GM23338 (cell line): ENCODE data around the gene PHLDB2. TPM values are rescaled to one million over a fixed set of nuclear protein-coding genes. Genes with fewer than 3 reads are reported as not detected.

Experiments used
- ATAC-seq: fragments of 200-7000 bp; cut with Tn5 transposase; 3 replicates; pipeline ENCODE4 v1.9.1; 2020
- DNase-seq: peaks from one replicate; pipeline ENCODE4 v3.0.0-alpha.2; 2015; ENCODE audit warnings: low spot score
- H2AFZ ChIP-seq: fragments of 200-600 bp; sonication (generic); 2 replicates; pipeline ENCODE4 v1.8.0; 2016; ENCODE audit warnings: antibody characterized with exemption, mild to moderate bottlenecking, moderate library complexity
- H3F3A ChIP-seq: fragments of 200-600 bp; sonication (generic); replicated peaks from 2 replicates; pipeline ENCODE4 v1.8.0; 2017; ENCODE audit warnings: antibody characterized with exemption, mixed run types, low read depth
- H3K27ac ChIP-seq: fragments of 200-600 bp; sonication (generic); 2 replicates; pipeline ENCODE4 v1.6.1; 2016; ENCODE audit warnings: low read depth
- H3K27me3 ChIP-seq: fragments of 200-600 bp; sonication (generic); 2 replicates; pipeline ENCODE4 v1.8.0; 2016; ENCODE audit warnings: mild to moderate bottlenecking, mixed run types, moderate library complexity; ENCODE audit not compliant: insufficient read depth
- H3K36me3 ChIP-seq: fragments of 200-600 bp; sonication (generic); 2 replicates; pipeline ENCODE4 v1.8.0; 2016; ENCODE audit warnings: mild to moderate bottlenecking; ENCODE audit not compliant: insufficient read depth
- H3K4me1 ChIP-seq: fragments of 200-600 bp; sonication (generic); 2 replicates; pipeline ENCODE4 v1.8.0; 2016; ENCODE audit warnings: mild to moderate bottlenecking, moderate library complexity; ENCODE audit not compliant: insufficient read depth
- H3K4me2 ChIP-seq: fragments of 200-600 bp; sonication (generic); 2 replicates; pipeline ENCODE4 v1.7.1; 2017; ENCODE audit warnings: mixed run types
- H3K4me3 ChIP-seq: fragments of 200-600 bp; sonication (generic); 2 replicates; pipeline ENCODE4 v1.6.1; 2016; ENCODE audit warnings: mixed run types
- H3K79me2 ChIP-seq: fragments of 200-600 bp; sonication (generic); replicated peaks from 2 replicates; pipeline ENCODE4 v1.8.0; 2017; ENCODE audit warnings: mild to moderate bottlenecking; ENCODE audit not compliant: insufficient read depth
- H3K9me2 ChIP-seq: fragments of 200-600 bp; sonication (generic); 2 replicates; pipeline ENCODE4 v1.8.0; 2017; ENCODE audit not compliant: insufficient read depth
- H4K20me1 ChIP-seq: fragments of 200-600 bp; sonication (generic); replicated peaks from 2 replicates; pipeline ENCODE4 v1.8.0; 2017; ENCODE audit warnings: mild to moderate bottlenecking; ENCODE audit not compliant: insufficient read depth
- H3K27ac Mint-ChIP-seq: 2 replicates; pipeline ENCODE4 v1.8.0; 2020; ENCODE audit warnings: inconsistent platforms, mild to moderate bottlenecking, moderate library complexity, mixed read lengths
- H3K27me3 Mint-ChIP-seq: 3 replicates; pipeline ENCODE4 v1.8.0; 2022; ENCODE audit warnings: low read depth, mild to moderate bottlenecking, moderate library complexity, mixed read lengths, inconsistent platforms; ENCODE audit not compliant: insufficient read depth, poor library complexity
- H3K36me3 Mint-ChIP-seq: 3 replicates; pipeline ENCODE4 v1.8.0; 2021; ENCODE audit warnings: low read depth, mild to moderate bottlenecking, inconsistent platforms, moderate library complexity, mixed read lengths
- H3K4me1 Mint-ChIP-seq: 3 replicates; pipeline ENCODE4 v1.8.0; 2020; ENCODE audit warnings: mild to moderate bottlenecking, inconsistent platforms, mixed read lengths
- H3K4me3 Mint-ChIP-seq: 3 replicates; pipeline ENCODE4 v1.8.0; 2021; ENCODE audit warnings: moderate library complexity, mild to moderate bottlenecking, inconsistent platforms, mixed read lengths
- H3K9me3 Mint-ChIP-seq: 3 replicates; pipeline ENCODE4 v1.8.0; 2020; ENCODE audit warnings: moderate library complexity, mild to moderate bottlenecking, inconsistent platforms, mixed read lengths
- CREB1 ChIP-seq: fragments of 250-450 bp; sonication (Bioruptor Pico); IDR thresholded peaks from 2 replicates; pipeline ENCODE4 v1.5.0; 2020; ENCODE audit warnings: low read depth, mild to moderate bottlenecking, moderate library complexity
- EZH2 ChIP-seq: fragments of 200-600 bp; sonication (generic); IDR thresholded peaks from one replicate; pipeline ENCODE4 v1.8.0; 2017; ENCODE audit warnings: antibody characterized with exemption, mild to moderate bottlenecking, low read depth; ENCODE audit not compliant: unreplicated experiment
- EZH2phosphoT487 ChIP-seq: fragments of 200-600 bp; sonication (generic); IDR thresholded peaks from one replicate; pipeline ENCODE4 v1.8.1; 2018; ENCODE audit warnings: antibody characterized with exemption; ENCODE audit not compliant: unreplicated experiment
- JUNB ChIP-seq: IDR thresholded peaks from one replicate; pipeline ENCODE4 v1.6.1; 2016; ENCODE audit warnings: antibody characterized with exemption; ENCODE audit not compliant: unreplicated experiment
- NANOG ChIP-seq: IDR thresholded peaks from 2 replicates; pipeline ENCODE4 v1.6.1; 2016; ENCODE audit warnings: antibody characterized with exemption, borderline replicate concordance
- POLR2AphosphoS5 ChIP-seq: IDR thresholded peaks from 2 replicates; pipeline ENCODE4 v1.6.1; 2016; ENCODE audit warnings: antibody characterized with exemption, low read depth
- STAT1 ChIP-seq: IDR thresholded peaks from one replicate; pipeline ENCODE4 v1.6.1; 2016; ENCODE audit warnings: antibody characterized with exemption; ENCODE audit not compliant: unreplicated experiment
- ZNF114 ChIP-seq: fragments of 250-450 bp; sonication (Bioruptor Pico); IDR thresholded peaks from 2 replicates; pipeline ENCODE4 v1.5.0; 2020; ENCODE audit warnings: mild to moderate bottlenecking, moderate library complexity
- ZNF331 ChIP-seq: fragments of 250-450 bp; sonication (Bioruptor Pico); IDR thresholded peaks from 2 replicates; pipeline ENCODE4 v1.5.0; 2020; ENCODE audit warnings: low read depth, mild to moderate bottlenecking, moderate library complexity
- polyA plus RNA-seq: library from polyadenylated mRNA; unstranded; fragments of >200 nt; fragmentation: Nextera tagmentation; extraction: Ambion mirVana; gene quantifications from 2 replicates; pipeline ENCODE4 v1.2.1, GENCODE V29; 2016
- total RNA-seq: library from RNA; depleted of rRNA; stranded (reverse); fragments of >200 nt; shearing (Covaris generic); gene quantifications from 2 replicates; pipeline ENCODE4 v1.2.3, GENCODE V29; 2014
- TF ChIP-seq, protein P1 (sequence below), 2 experiments: fragments of 200-600 bp in 1 of 2; sonication (generic) in 1 of 2; conservative IDR thresholded peaks; 2 replicates each; pipeline versions ENCODE4 v1.5.1 to v1.6.1; 2016 to 2017; ENCODE audit warnings: antibody characterized with exemption in 2 of 2, low read depth in 2 of 2, mild to moderate bottlenecking in 2 of 2, moderate library complexity in 1 of 2
- TF ChIP-seq, protein P2 (sequence below): fragments of 250-450 bp; sonication (Bioruptor Pico); IDR thresholded peaks from 2 replicates; pipeline ENCODE4 v1.5.0; 2020; ENCODE audit warnings: mild to moderate bottlenecking, moderate library complexity
- TF ChIP-seq, protein P3 (sequence below): IDR thresholded peaks from 2 replicates; pipeline ENCODE4 v1.6.1; 2016; ENCODE audit warnings: antibody characterized with exemption

Gene PHLDB2
- total and polyA plus RNA-seq, 2 experiments from 2014 or later: 19.5 to 33.7 TPM

DNA sequence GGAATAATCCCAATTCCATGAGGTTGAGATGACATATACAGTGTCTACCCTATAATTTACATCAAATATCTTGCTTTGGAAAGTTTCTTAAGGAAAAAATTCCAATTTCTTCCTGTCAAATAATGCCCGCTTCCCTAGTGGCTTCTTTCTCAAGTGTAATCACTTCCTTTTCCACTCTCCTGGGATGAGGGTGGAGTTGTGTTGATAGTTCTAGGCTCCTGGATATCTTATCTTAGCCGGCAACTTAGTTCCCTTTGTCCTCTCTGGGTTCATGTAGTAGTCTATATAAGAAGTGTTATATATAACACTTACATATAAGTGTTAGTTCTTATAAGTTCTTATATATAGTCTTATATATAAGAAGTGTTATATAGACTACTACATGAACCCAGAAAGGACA lies 150.6 kb downstream of the PHLDB2 start:
- TF ChIP-seq ZNF114 (CRISPR knock-in tag): no peak
- TF ChIP-seq STAT1: no peak
- ATAC-seq (no peak), DNase-seq (no peak)
- Histone ChIP-seq H3K4me1 (no peaks in the 10 kb centered on the region; the same call in 1 of the 2 replicates), H3K4me2 (no peak overlapping the region), H3F3A (no peaks in the 10 kb centered on the region), H3K79me2 (no peaks in the 10 kb centered on the region), H3K4me3 (no peak overlapping the region), H3K9me2 (no peaks in the 10 kb centered on the region), H4K20me1 (no peaks in the 10 kb centered on the region; the same call in 1 of the 2 replicates), H3K36me3 (peaks cover 5% of the 10 kb centered on the region; the same call in 1 of the 2 replicates), H3K27ac (no peak overlapping the region), H3K27me3 (no peaks in the 10 kb centered on the region), H2AFZ (no peak overlapping the region)
- Mint-ChIP-seq H3K9me3 (no peaks in the 10 kb centered on the region), H3K27ac (no peak overlapping the region), H3K36me3 (peaks cover 7% of the 10 kb centered on the region; the same call in 2 of the 3 replicates), H3K4me1 (peaks cover 2% of the 10 kb centered on the region; the same call in 1 of the 3 replicates), H3K4me3 (no peak overlapping the region), H3K27me3 (peaks cover 8% of the 10 kb centered on the region)

DNA sequence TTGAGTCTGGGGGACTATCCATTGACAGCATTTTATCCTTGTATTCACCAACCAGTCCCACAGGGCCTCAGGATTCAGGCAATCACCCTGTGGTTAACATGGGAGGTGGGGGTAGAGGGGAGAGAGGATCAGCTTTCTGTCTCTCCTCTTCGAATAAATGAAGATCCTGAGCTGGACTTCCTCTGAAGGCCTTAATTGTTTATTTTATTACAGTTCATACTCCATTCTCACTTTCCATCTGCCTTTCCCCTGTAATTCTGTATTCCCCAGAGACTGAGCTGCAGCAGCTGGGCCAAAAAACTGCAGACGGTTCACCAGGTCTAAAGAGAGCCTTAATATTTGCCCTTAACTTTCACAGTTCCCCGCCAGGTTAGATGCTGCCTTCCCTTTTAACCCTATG lies 151.6 kb downstream of the PHLDB2 start:
- no peak overlapping the region for H3K4me3 ChIP-seq
- Mint-ChIP-seq H3K36me3 (no peaks in the 10 kb centered on the region), H3K9me3 (no peaks in the 10 kb centered on the region), H3K27me3 (peaks cover 8% of the 10 kb centered on the region), H3K27ac (no peak overlapping the region), H3K4me3 (no peak overlapping the region), H3K4me1 (peaks cover 8% of the 10 kb centered on the region; the same call in 2 of the 3 replicates)
- H3K79me2 ChIP-seq: no peaks in the 10 kb centered on the region
- H2AFZ ChIP-seq: no peak overlapping the region
- no peaks in the 10 kb centered on the region for H3K36me3 ChIP-seq
- no peaks in the 10 kb centered on the region; the same call in 1 of the 2 replicates for H3K4me1 ChIP-seq
- no peak for ATAC-seq
- H3K27ac ChIP-seq: no peak overlapping the region
- H3K4me2 ChIP-seq: no peak overlapping the region
- no peaks in the 10 kb centered on the region; the same call in 1 of the 2 replicates for H4K20me1 ChIP-seq
- no peak for DNase-seq
- H3K9me2 ChIP-seq: no peaks in the 10 kb centered on the region
- no peaks in the 10 kb centered on the region for H3F3A ChIP-seq
- no peaks in the 10 kb centered on the region for H3K27me3 ChIP-seq
- TF ChIP-seq EZH2: no peak
- no peak for TF ChIP-seq ZNF331 (CRISPR knock-in tag)
- no peak for TF ChIP-seq ZNF114 (CRISPR knock-in tag)
- TF ChIP-seq, protein P1, sequence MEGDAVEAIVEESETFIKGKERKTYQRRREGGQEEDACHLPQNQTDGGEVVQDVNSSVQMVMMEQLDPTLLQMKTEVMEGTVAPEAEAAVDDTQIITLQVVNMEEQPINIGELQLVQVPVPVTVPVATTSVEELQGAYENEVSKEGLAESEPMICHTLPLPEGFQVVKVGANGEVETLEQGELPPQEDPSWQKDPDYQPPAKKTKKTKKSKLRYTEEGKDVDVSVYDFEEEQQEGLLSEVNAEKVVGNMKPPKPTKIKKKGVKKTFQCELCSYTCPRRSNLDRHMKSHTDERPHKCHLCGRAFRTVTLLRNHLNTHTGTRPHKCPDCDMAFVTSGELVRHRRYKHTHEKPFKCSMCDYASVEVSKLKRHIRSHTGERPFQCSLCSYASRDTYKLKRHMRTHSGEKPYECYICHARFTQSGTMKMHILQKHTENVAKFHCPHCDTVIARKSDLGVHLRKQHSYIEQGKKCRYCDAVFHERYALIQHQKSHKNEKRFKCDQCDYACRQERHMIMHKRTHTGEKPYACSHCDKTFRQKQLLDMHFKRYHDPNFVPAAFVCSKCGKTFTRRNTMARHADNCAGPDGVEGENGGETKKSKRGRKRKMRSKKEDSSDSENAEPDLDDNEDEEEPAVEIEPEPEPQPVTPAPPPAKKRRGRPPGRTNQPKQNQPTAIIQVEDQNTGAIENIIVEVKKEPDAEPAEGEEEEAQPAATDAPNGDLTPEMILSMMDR (conservative IDR thresholded peaks at IDR 0.05; ENCODE audit: low read depth in 2 of 2): no peak
- TF ChIP-seq NANOG: no peak
- TF ChIP-seq, protein P2, sequence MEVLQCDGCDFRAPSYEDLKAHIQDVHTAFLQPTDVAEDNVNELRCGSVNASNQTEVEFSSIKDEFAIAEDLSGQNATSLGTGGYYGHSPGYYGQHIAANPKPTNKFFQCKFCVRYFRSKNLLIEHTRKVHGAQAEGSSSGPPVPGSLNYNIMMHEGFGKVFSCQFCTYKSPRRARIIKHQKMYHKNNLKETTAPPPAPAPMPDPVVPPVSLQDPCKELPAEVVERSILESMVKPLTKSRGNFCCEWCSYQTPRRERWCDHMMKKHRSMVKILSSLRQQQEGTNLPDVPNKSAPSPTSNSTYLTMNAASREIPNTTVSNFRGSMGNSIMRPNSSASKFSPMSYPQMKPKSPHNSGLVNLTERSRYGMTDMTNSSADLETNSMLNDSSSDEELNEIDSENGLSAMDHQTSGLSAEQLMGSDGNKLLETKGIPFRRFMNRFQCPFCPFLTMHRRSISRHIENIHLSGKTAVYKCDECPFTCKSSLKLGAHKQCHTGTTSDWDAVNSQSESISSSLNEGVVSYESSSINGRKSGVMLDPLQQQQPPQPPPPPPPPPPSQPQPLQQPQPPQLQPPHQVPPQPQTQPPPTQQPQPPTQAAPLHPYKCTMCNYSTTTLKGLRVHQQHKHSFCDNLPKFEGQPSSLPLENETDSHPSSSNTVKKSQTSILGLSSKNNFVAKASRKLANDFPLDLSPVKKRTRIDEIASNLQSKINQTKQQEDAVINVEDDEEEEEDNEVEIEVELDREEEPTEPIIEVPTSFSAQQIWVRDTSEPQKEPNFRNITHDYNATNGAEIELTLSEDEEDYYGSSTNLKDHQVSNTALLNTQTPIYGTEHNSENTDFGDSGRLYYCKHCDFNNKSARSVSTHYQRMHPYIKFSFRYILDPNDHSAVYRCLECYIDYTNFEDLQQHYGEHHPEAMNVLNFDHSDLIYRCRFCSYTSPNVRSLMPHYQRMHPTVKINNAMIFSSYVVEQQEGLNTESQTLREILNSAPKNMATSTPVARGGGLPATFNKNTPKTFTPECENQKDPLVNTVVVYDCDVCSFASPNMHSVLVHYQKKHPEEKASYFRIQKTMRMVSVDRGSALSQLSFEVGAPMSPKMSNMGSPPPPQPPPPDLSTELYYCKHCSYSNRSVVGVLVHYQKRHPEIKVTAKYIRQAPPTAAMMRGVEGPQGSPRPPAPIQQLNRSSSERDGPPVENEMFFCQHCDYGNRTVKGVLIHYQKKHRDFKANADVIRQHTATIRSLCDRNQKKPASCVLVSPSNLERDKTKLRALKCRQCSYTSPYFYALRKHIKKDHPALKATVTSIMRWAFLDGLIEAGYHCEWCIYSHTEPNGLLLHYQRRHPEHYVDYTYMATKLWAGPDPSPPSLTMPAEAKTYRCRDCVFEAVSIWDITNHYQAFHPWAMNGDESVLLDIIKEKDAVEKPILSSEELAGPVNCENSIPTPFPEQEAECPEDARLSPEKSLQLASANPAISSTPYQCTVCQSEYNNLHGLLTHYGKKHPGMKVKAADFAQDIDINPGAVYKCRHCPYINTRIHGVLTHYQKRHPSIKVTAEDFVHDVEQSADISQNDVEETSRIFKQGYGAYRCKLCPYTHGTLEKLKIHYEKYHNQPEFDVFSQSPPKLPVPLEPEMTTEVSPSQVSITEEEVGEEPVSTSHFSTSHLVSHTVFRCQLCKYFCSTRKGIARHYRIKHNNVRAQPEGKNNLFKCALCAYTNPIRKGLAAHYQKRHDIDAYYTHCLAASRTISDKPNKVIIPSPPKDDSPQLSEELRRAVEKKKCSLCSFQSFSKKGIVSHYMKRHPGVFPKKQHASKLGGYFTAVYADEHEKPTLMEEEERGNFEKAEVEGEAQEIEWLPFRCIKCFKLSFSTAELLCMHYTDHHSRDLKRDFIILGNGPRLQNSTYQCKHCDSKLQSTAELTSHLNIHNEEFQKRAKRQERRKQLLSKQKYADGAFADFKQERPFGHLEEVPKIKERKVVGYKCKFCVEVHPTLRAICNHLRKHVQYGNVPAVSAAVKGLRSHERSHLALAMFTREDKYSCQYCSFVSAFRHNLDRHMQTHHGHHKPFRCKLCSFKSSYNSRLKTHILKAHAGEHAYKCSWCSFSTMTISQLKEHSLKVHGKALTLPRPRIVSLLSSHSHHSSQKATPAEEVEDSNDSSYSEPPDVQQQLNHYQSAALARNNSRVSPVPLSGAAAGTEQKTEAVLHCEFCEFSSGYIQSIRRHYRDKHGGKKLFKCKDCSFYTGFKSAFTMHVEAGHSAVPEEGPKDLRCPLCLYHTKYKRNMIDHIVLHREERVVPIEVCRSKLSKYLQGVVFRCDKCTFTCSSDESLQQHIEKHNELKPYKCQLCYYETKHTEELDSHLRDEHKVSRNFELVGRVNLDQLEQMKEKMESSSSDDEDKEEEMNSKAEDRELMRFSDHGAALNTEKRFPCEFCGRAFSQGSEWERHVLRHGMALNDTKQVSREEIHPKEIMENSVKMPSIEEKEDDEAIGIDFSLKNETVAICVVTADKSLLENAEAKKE (CRISPR knock-in tag): no peak
- TF ChIP-seq POLR2AphosphoS5: no peak
- no peak for TF ChIP-seq CREB1 (CRISPR knock-in tag)
- TF ChIP-seq JUNB: no peak
- TF ChIP-seq, protein P3, sequence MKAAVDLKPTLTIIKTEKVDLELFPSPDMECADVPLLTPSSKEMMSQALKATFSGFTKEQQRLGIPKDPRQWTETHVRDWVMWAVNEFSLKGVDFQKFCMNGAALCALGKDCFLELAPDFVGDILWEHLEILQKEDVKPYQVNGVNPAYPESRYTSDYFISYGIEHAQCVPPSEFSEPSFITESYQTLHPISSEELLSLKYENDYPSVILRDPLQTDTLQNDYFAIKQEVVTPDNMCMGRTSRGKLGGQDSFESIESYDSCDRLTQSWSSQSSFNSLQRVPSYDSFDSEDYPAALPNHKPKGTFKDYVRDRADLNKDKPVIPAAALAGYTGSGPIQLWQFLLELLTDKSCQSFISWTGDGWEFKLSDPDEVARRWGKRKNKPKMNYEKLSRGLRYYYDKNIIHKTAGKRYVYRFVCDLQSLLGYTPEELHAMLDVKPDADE: no peak
- TF ChIP-seq EZH2phosphoT487: no peak
